HK-2 (cell line): ENCODE data around the gene CREB3L2.
"Not testable (repeated sequence)": the region's sequence is repeated elsewhere in the genome, so short reads cannot be mapped to it uniquely, and the experiment has no call there.

Experiments
- DNase-seq: peaks from one replicate; pipeline ENCODE4 v3.0.0-alpha.2; 2018; ENCODE audit not compliant: unreplicated experiment

CREB3L2 gene

DNA sequence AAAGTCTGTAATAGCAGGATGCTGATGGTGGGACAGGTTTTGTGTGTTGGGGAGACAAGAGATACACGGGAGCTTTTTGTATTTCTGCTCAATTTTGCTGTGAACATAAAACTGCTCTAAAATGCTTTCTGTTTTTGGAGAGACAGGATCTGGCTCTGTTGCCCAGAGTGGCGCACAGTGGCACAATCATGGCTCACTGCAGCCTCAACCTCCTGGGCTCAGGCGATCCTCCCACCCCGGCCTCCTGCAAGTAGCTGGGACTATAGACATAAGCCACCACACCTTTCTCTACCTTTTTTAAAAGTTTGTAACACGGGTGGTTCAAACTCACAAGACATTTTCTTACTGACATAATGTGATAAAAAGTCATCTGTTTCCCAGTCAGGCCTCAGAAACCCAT is 14.3 kb downstream of the CREB3L2 start:
- DNase-seq = no peak

DNA sequence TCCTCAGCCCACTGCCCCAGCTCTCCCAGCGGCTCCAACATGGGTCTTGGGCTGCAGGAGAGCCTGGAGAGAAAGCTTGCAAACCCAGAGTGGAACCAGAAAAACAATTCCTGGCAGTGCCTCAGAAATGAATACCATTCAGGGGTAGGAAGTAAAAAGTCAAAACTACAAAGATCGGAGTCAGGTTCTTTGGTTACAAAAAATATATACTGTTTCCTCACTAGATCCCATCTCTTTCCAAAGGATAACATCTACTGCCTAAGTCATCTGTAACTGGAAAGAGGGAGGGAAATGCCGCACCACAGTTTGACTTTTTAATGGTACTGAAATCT is 14.9 kb downstream of the CREB3L2 start:
- DNase-seq = no peak

- DNase-seq = no peak
Observed at GRCh38 chr7:137986252-137987017, 15.5 kb downstream of the CREB3L2 start.

GRCh38 chr7:137985897-137986251 is 16.0 kb downstream of the CREB3L2 start:
- DNase-seq = no peak

DNA sequence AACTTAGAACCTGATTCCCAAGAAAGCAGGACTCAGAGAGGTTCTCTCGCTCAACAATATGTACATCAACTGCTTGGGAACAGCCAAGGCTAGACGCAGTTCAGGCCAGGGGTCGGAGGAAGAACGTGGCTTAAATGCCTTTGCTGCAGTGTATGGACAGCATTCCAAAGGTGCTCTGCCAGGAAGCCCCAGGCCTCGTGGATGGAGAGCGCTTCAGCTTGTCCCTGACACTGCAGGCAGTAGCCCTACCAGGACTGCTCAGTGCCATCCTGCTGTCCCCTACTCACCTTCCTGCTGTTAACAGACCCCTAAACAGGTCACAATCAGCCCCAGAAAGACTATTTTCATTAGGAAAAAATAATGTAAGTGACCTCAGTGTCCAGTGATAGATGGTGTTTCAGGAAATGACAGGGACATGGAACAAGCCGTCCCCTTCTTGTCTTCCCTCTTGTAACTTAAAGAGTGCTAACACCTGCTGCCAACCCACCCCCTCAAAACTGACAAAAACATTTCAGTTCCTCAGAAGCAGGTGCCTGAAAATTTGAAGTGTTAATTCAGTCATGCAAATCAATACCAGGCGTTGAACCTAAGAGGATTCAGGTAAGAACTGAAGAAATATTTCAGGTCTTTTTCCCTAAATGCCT is 16.5 kb downstream of the CREB3L2 start:
- DNase-seq = no peak

- DNase-seq = no peak
Observed at GRCh38 chr7:137984181-137985041, 17.5 kb downstream of the CREB3L2 start.

GRCh38 chr7:137983323-137984008 is 18.4 kb downstream of the CREB3L2 start:
- no peak for DNase-seq

DNA sequence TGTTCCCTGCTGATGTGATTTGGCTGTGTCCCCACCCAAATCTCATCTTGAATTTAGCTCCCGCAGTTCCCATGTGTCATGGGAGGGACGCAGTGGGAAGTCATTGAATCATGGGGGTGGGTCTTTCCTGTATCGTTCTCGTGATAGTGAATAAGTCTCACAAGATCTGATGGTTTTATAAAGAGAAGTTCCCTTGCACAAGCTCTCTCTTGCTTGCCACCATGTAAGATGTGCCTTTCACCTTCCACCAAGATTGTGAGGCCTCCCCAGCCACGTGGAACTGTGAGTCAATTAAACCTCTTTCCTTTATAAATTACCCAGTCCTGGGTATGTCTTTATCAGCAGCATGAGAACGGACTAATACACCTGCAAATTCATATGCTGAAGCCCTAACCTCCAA is 19.5 kb downstream of the CREB3L2 start:
- DNase-seq = not testable (repeated sequence)

DNA sequence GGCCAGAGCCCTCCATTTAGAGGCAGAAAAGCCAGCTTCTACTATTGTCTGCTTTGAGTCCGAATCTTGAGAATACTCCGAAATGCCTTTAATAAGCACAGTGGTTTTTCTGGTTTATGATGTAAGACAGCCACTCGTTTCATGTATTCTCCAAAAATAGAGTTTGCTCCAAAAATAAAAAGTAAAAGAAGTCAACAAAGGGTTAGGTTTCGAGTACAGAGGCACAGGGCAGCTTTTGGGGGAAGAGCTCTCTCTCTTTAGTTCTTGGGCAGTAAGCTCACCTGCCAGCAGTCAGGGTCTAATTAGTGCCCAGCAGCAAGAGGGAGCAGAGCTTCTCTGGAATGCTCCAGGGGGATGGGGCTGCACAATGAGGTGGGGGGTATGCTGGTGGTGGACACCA is 20.2 kb downstream of the CREB3L2 start:
- DNase-seq = no peak

GRCh38 chr7:137981175-137981574 is 20.7 kb downstream of the CREB3L2 start:
- no peak for DNase-seq

GRCh38 chr7:137980308-137980707 is 21.6 kb downstream of the CREB3L2 start:
- no peak for DNase-seq

DNA sequence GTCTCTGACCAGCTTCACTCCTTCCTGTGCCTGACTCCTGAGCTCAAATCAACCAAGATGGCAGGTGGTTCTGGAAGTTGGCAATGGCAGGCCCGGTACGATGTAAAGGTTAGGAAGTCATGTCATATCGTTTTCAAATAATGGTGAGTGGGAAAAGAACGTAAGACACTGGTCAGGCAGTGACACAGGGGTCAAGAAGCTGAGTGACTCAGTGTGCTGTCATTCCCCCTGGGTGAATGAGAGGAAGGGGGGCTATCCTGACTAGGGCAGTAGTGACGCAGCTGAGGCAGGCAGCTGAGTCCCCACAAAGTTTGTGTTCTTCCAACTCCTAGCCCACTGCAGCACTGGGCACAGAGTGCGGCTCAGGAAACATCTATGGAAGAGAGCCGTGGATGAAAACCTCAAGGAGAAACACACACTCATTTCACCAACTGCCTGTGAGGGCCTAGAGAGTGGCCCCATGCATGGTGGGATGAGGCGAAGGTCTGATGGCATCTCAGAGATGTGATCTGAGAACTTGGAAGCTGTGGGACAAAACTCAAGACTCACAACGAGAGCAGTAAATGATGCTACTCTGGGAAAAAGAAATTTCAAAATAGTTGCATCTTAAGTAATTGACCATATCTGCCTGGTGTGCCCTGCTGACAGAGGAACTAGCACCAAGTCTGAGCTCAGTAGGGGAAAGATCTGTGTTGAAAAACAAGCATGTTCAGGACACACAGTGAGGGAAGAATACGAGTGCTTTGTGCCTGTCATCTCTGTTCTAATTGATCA is 23.2 kb downstream of the CREB3L2 start:
- DNase-seq = peak; percentile 74

- DNase-seq = no peak
Observed at GRCh38 chr7:137977173-137977572, 24.7 kb downstream of the CREB3L2 start.

GRCh38 chr7:137976696-137977095 is 25.2 kb downstream of the CREB3L2 start:
- no peak for DNase-seq

DNA sequence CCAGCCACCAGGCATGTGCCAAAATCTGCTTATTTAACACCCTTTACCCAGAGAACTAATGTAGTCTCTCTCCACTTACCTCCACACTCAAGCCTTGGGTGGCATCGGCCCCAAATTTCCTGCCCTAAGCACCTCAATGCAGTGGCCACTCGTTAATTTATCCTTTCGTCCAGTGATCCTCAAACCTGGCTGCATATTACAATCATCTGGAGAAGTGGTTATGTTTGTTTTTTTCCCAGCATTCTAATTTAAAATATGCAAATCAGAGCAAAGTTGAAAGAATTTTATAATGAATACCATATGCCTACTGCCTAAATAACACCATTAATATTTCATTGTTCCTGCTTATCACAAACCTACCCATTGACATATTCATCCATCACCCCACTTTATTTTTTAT is 25.7 kb downstream of the CREB3L2 start:
- no peak for DNase-seq

- DNase-seq = no peak
Observed at GRCh38 chr7:137975768-137976167, 26.1 kb downstream of the CREB3L2 start.

GRCh38 chr7:137975221-137975620 is 26.7 kb downstream of the CREB3L2 start:
- DNase-seq = no peak

- DNase-seq = no peak
Observed at GRCh38 chr7:137974766-137975165, 27.1 kb downstream of the CREB3L2 start.

DNA sequence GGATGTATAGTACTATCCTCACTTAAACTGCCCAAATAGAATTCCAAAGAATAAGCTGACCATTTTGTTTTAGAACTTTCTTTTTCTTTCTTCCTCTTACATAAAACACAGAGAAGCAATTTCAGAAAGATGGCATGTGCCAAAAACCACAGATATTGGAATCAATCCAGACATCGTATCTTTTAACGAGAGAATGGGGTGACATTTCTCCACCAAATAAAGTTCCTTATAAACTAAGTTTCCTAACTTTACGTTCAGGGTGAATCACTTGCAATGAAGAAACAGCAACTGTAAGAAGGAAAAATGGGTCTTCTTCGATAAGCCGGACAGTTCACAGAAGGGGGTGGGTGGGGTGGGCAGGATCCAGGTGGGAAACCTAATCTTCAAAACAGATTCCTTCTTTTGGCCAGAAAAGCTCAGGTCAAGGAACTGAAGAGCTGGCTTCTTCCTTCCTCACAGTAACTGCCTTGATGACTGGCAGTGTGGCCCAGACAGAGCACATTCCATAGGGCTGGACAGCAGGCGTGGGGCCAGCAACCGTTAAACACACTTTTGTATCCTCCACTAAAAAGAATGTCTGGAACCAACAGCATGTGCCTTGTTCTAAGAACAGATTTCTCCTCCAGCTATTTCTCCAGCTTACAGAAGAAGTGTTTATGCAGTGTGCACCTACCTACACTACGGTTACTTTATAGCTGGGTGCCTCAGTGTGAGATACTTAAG is 31.5 kb downstream of the CREB3L2 start:
- DNase-seq = no peak

DNA sequence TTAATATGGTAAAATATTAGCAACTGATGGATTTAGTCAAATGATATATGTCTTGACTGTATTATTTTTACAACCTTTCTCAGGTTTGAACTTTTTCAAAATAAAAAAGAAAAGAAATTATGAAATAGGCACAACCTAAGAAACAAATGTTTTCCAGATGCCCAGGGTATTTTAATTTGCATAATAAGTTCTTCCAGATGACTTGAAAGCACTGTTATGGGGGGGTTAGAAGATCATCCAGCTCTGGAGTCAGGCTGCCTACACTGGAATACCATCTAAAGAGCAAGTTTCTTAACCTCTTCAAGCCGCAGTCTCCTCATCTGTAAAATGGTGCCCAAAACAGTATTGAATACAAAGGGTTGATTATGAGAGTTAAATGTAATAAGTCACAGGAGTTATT is 32.1 kb downstream of the CREB3L2 start:
- no peak for DNase-seq

- DNase-seq = no peak
Observed at GRCh38 chr7:137968890-137969289, 33.0 kb downstream of the CREB3L2 start.
